Hepatocyte (in vitro differentiated cells): Measurements from ENCODE around the gene CTBP1. TPM values are rescaled to one million over a fixed set of nuclear protein-coding genes. Genes with fewer than 3 reads are reported as not detected.

Source experiments
- DNase-seq: peaks from one replicate; pipeline ENCODE4 v3.0.0-alpha.2; 2016; ENCODE audit warnings: low spot score
- H2AFZ ChIP-seq: fragments of 200-600 bp; sonication (generic); 2 replicates; pipeline ENCODE4 v1.6.0; 2016; ENCODE audit warnings: antibody characterized with exemption, mild to moderate bottlenecking
- H3K27ac ChIP-seq: fragments of 200-600 bp; sonication (generic); 2 replicates; pipeline ENCODE4 v1.5.1; 2016; ENCODE audit warnings: mild to moderate bottlenecking
- H3K27me3 ChIP-seq: fragments of 200-600 bp; sonication (generic); 2 replicates; pipeline ENCODE4 v1.6.1; 2016
- H3K36me3 ChIP-seq: fragments of 200-600 bp; sonication (generic); replicated peaks from 2 replicates; pipeline ENCODE4 v1.5.1; 2016; ENCODE audit warnings: low read depth; ENCODE audit not compliant: insufficient read depth
- H3K4me1 ChIP-seq: fragments of 200-600 bp; sonication (generic); 2 replicates; pipeline ENCODE4 v1.5.1; 2016; ENCODE audit warnings: mild to moderate bottlenecking, moderate library complexity; ENCODE audit not compliant: insufficient read depth
- H3K4me2 ChIP-seq: fragments of 200-600 bp; sonication (generic); 2 replicates; pipeline ENCODE4 v1.6.0; 2016
- H3K4me3 ChIP-seq: fragments of 200-600 bp; sonication (generic); 2 replicates; pipeline ENCODE4 v1.5.1; 2016; ENCODE audit warnings: mild to moderate bottlenecking
- H3K79me2 ChIP-seq: fragments of 200-600 bp; sonication (generic); 2 replicates; pipeline ENCODE4 v1.6.0; 2017; ENCODE audit warnings: mild to moderate bottlenecking
- H3K9me2 ChIP-seq: fragments of 200-600 bp; sonication (generic); replicated peaks from 2 replicates; pipeline ENCODE4 v1.6.0; 2017; ENCODE audit warnings: mild to moderate bottlenecking; ENCODE audit not compliant: insufficient read depth
- H3K9me3 ChIP-seq: fragments of 200-600 bp; sonication (generic); 2 replicates; pipeline ENCODE4 v1.5.1; 2016; ENCODE audit warnings: low read depth, mild to moderate bottlenecking
- H4K20me1 ChIP-seq: fragments of 200-600 bp; sonication (generic); 2 replicates; pipeline ENCODE4 v1.6.0; 2016; ENCODE audit warnings: mild to moderate bottlenecking; ENCODE audit not compliant: insufficient read depth, poor library complexity, severe bottlenecking
- EZH2 ChIP-seq: fragments of 200-600 bp; sonication (generic); IDR thresholded peaks from 2 replicates; pipeline ENCODE4 v1.6.1; 2016; ENCODE audit warnings: antibody characterized with exemption, mild to moderate bottlenecking, borderline replicate concordance
- EZH2phosphoT487 ChIP-seq: fragments of 200-600 bp; sonication (generic); IDR thresholded peaks from one replicate; pipeline ENCODE4 v1.6.1; 2018; ENCODE audit warnings: antibody characterized with exemption, mild to moderate bottlenecking, low read depth, moderate library complexity; ENCODE audit not compliant: unreplicated experiment, severe bottlenecking
- WGBS: methylation state at CpG from one replicate; pipeline ENCODE4 v1.1.6; 2016; ENCODE audit warnings: low lambda C conversion rate; ENCODE audit errors: missing lambda C conversion rate; 5-methylcytosine and 5-hydroxymethylcytosine counted together
- polyA plus RNA-seq: library from polyadenylated mRNA; unstranded; fragments of >200 nt; fragmentation: Nextera tagmentation; extraction: Ambion mirVana; gene quantifications from 2 replicates; pipeline ENCODE4 v1.2.1, GENCODE V29; 2016
- total RNA-seq: library from RNA; depleted of rRNA; stranded (reverse); fragments of >200 nt; gene quantifications from 2 replicates; pipeline ENCODE4 v1.2.3, GENCODE V29; 2014
- TF ChIP-seq, protein P1 (sequence below): fragments of 200-600 bp; sonication (generic); IDR thresholded peaks from 2 replicates; pipeline ENCODE4 v1.5.1; 2016; ENCODE audit warnings: antibody characterized with exemption, mild to moderate bottlenecking; ENCODE audit not compliant: poor library complexity

CTBP1 gene
- total and polyA plus RNA-seq, 2 experiments from 2014 or later, result 169 to 179 TPM

DNA sequence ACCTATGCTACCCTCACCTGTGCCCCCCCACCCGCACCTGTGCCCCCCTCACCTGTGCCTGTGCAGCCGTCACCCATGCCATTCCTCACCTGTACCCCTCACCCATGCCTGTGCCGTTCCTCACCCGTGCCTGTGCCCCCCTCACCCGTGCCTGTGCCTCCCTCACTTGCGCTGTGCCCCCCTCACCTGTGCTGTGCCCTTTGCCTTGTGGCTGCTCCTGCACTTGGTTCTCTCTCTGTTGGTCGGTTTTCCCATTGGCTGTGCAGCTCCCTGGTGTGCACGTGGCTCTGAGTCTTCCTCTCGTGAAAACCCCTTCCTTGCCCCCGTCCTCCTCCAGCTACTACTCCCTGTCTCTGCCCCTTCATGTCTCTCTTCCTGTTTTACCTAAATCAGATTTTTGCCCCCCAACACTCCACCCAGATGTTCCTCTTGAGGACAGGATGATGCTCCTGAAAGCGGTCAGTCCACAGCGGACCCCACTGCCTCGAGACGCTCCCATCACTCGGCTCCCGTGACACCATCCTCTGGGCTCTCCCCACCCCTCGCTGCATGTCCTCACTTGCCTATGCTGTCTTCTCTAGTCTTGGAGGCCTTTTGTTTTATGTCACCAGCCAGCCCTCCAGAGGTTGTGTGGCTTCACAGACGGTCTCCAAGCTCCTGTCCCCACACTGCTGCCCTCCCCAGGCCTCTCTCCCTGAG lies 47.5 kb upstream of the CTBP1 start:
- Histone ChIP-seq H4K20me1 (peaks cover 83% of the 10 kb centered on the region), H2AFZ (no peak overlapping the region), H3K4me2 (no peak overlapping the region), H3K79me2 (peaks cover 92% of the 10 kb centered on the region), H3K9me2 (no peaks in the 10 kb centered on the region), H3K4me3 (no peak overlapping the region), H3K36me3 (no peaks in the 10 kb centered on the region), H3K27me3 (no peaks in the 10 kb centered on the region), H3K9me3 (no peaks in the 10 kb centered on the region), H3K27ac (no peak overlapping the region), H3K4me1 (peaks cover 7% of the 10 kb centered on the region)
- WGBS, result 91% methylated on average over 16 of the region's 18 CpGs
- DNase-seq, result no peak
- TF ChIP-seq EZH2, result no peak
- TF ChIP-seq, protein P1, sequence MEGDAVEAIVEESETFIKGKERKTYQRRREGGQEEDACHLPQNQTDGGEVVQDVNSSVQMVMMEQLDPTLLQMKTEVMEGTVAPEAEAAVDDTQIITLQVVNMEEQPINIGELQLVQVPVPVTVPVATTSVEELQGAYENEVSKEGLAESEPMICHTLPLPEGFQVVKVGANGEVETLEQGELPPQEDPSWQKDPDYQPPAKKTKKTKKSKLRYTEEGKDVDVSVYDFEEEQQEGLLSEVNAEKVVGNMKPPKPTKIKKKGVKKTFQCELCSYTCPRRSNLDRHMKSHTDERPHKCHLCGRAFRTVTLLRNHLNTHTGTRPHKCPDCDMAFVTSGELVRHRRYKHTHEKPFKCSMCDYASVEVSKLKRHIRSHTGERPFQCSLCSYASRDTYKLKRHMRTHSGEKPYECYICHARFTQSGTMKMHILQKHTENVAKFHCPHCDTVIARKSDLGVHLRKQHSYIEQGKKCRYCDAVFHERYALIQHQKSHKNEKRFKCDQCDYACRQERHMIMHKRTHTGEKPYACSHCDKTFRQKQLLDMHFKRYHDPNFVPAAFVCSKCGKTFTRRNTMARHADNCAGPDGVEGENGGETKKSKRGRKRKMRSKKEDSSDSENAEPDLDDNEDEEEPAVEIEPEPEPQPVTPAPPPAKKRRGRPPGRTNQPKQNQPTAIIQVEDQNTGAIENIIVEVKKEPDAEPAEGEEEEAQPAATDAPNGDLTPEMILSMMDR, result no peak
- TF ChIP-seq EZH2phosphoT487, result no peak

DNA sequence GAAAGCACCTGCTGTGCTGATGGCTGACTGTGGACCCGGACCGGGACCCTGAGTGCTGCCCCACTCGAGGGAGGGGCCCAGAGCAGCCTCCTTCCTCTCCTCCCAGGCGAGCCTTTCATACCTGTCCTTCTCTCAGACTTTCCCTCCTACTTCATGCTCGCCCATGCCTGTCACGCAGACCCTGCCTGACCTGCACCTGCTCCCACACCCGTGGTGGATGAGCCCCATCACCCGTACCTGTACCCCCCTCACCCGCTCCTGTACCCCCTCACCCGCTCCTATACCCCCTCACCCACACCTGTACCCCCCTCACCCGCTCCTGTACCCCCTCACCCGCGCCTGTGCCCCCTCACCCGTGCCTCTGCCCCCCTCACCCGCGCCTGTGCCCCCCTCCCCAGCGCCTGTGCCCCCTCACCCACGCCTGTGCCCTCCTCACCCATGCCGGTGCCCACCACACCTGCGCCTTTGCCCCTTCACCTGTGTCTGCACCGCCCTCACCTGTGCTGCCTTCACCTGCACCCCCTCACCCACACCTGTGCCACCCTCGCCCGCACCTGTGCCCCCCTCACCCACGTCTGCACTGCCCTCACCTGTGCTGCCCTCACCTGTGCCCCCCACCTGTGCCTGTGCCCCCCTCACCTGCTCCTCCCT lies 46.6 kb upstream of the CTBP1 start:
- 96% methylated on average over 13 of the region's 24 CpGs for WGBS
- no peaks in the 10 kb centered on the region for H3K27me3 ChIP-seq
- H3K4me2 ChIP-seq, result no peak overlapping the region
- DNase-seq, result no peak
- TF ChIP-seq, protein P1, result no peak
- no peak for TF ChIP-seq EZH2
- TF ChIP-seq EZH2phosphoT487, result no peak
- no peaks in the 10 kb centered on the region for H3K9me2 ChIP-seq
- H3K36me3 ChIP-seq, result no peaks in the 10 kb centered on the region
- no peak overlapping the region for H3K27ac ChIP-seq
- peaks cover 92% of the 10 kb centered on the region for H3K79me2 ChIP-seq
- H3K4me1 ChIP-seq, result peaks cover 16% of the 10 kb centered on the region
- peaks cover 83% of the 10 kb centered on the region for H4K20me1 ChIP-seq
- H2AFZ ChIP-seq, result no peak overlapping the region
- no peak overlapping the region for H3K4me3 ChIP-seq
- no peaks in the 10 kb centered on the region for H3K9me3 ChIP-seq

DNA sequence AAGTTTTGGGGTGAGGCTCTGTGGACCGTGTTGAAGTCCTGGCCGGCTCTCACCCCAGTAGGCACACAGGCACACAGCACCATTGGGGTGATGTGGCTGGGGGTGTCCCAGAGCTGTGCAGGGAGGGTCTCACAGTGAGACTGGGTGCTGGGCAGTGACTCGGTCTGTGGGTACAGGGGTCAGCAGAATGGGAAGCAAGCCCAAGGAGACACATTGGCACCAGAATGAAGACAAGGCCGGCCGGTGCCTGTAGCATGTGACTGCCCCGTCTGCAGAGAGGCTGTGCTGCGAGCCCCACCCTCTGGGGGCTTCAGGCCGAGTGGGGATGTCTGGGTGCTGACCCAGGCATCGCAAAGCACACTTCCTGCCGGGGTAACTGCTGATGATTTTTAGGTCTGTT lies 46.0 kb upstream of the CTBP1 start:
- H3K79me2 ChIP-seq, result peaks cover 91% of the 10 kb centered on the region
- H3K27ac ChIP-seq, result no peak overlapping the region
- no peaks in the 10 kb centered on the region for H3K9me3 ChIP-seq
- no peak for DNase-seq
- H3K4me1 ChIP-seq, result peaks cover 16% of the 10 kb centered on the region
- no peak overlapping the region for H2AFZ ChIP-seq
- H3K27me3 ChIP-seq, result no peaks in the 10 kb centered on the region
- WGBS, result 85% methylated on average over 10 of the region's 10 CpGs
- H4K20me1 ChIP-seq, result peaks cover 79% of the 10 kb centered on the region
- no peaks in the 10 kb centered on the region for H3K36me3 ChIP-seq
- H3K9me2 ChIP-seq, result no peaks in the 10 kb centered on the region
- H3K4me2 ChIP-seq, result no peak overlapping the region
- no peak overlapping the region for H3K4me3 ChIP-seq
- TF ChIP-seq EZH2phosphoT487 (no peak), EZH2 (no peak)
- TF ChIP-seq, protein P1, result no peak
